Measurements from ENCODE around the gene RSF1.

DNA sequence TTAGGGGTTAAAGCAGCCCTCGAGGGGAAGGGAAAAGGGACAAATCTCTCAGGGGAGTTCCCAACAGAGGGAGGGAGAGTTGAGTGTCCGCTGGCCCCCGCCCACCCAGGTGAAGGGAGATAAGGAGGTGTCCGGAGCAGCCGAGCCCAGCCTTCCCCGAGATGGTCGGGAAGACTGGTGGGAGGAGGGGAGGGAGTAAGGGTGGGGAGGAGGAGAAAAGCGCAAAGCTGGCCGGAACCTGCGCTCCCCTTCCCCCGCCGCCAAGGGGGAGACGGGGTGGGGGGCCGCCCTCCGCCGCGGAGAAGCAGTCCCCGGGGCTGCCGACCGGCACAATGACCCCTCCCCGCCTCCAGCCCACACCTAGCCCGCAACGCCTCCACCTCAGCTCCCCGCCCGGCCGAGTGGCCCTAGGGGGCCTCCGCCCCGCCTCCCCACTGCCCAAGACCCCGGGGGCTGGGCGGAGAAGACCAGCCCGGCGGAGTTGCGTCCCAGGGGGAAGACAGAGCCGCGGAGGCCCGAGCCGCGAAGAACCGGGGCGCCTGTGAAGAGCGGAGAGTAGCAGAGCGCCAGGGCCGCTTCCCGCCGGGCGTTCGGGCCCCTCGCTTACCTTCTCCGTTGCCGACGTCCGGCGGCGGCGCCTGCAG, 479 bp downstream of the RSF1 start:
- TF ChIP-seq, protein P1, sequence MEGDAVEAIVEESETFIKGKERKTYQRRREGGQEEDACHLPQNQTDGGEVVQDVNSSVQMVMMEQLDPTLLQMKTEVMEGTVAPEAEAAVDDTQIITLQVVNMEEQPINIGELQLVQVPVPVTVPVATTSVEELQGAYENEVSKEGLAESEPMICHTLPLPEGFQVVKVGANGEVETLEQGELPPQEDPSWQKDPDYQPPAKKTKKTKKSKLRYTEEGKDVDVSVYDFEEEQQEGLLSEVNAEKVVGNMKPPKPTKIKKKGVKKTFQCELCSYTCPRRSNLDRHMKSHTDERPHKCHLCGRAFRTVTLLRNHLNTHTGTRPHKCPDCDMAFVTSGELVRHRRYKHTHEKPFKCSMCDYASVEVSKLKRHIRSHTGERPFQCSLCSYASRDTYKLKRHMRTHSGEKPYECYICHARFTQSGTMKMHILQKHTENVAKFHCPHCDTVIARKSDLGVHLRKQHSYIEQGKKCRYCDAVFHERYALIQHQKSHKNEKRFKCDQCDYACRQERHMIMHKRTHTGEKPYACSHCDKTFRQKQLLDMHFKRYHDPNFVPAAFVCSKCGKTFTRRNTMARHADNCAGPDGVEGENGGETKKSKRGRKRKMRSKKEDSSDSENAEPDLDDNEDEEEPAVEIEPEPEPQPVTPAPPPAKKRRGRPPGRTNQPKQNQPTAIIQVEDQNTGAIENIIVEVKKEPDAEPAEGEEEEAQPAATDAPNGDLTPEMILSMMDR (IDR thresholded peaks at IDR 0.05; ENCODE audit: low read depth, low read length): no peak
- TF ChIP-seq EZH2phosphoT487 (IDR thresholded peaks at IDR 0.05; ENCODE audit: low read depth): no peak

Data from OCI-LY3 (cell line).